Umbilical cord (tissue), 2 donors: Measurements from ENCODE around the gene RNF32. TPM values are rescaled to one million over a fixed set of nuclear protein-coding genes. Genes with fewer than 3 reads are reported as not detected.
"Not testable (repeated sequence)": the region's sequence is repeated elsewhere in the genome, so short reads cannot be mapped to it uniquely, and the experiment has no call there.

Source experiments
- DNase-seq: peaks from one replicate; pipeline ENCODE4 v3.0.0-alpha.2; 2015; ENCODE audit warnings: low spot score
- total RNA-seq: library from RNA; depleted of rRNA; stranded (reverse); fragments of >200 nt; gene quantifications from one replicate; pipeline ENCODE4 v1.2.3, GENCODE V29; 2014; ENCODE audit warnings: low replicate concordance; ENCODE audit not compliant: insufficient read depth

Gene RNF32
- total RNA-seq, 1 donor from 2014 or later, result not detected

- no peak for DNase-seq
Observed at GRCh38 chr7:156642306-156643045, 1.9 kb downstream of the RNF32 start.

GRCh38 chr7:156647330-156647729, 6.8 kb downstream of the RNF32 start:
- not testable (repeated sequence) for DNase-seq

- no peak for DNase-seq
Observed at GRCh38 chr7:156650042-156650441, 9.5 kb downstream of the RNF32 start.

GRCh38 chr7:156651474-156651873, 10.9 kb downstream of the RNF32 start:
- no peak for DNase-seq

DNA sequence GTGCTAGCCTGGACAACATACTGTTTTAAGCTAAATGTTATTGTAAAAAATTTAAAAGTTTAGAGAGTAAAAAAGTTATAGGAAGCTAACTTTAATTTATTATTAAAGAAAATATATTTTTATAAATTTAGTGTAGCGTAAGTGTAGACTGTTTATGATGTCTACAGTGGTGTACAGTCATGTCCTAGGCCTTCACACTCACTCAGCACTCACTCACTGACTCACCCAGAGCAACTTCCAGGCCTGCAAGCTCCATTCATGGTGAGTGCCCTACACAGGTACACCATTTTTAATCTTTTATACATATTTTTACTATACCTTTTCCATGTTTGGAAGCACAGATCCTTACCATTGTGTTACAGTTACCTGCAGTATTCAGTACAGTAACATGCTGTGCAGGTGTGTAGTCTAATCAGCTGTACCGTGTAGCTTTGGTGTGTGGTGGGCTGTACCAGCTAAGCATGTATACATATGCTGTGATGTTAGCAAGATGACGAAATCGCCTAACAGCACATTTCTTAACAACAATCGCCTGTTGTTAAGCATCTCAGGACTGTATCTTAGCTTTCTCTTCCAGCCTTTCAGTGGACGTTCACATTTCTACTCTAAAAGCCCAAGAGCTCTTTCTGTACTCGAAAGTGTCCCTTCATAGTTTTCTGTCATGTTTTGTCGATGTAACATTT, 12.5 kb downstream of the RNF32 start:
- no peak for DNase-seq

- DNase-seq, result no peak
Observed at GRCh38 chr7:156654511-156655234, 14.1 kb downstream of the RNF32 start.

- no peak for DNase-seq
Observed at GRCh38 chr7:156655251-156655650, 14.7 kb downstream of the RNF32 start.

GRCh38 chr7:156655983-156656382, 15.4 kb downstream of the RNF32 start:
- DNase-seq, result no peak

DNA sequence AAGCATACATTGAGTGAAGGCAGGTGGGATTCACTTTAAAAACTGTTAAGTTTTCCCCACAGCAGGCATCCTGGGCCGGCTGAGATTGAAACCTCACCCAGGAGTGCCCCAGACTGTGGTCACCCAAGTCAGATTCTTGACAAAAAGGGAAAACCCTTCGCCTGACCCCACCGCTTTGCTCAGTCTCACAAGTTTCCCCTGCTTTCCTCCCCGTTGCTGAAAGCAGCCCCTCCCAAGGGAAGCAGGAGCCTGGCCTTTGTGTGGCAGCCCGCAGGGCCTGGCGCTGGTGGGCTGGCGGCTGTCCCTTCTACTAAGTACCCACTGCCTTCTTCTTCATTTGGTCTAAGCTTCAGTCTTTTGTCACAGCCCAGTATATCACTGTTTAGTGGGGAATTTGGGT, 16.0 kb downstream of the RNF32 start:
- DNase-seq, result no peak

DNA sequence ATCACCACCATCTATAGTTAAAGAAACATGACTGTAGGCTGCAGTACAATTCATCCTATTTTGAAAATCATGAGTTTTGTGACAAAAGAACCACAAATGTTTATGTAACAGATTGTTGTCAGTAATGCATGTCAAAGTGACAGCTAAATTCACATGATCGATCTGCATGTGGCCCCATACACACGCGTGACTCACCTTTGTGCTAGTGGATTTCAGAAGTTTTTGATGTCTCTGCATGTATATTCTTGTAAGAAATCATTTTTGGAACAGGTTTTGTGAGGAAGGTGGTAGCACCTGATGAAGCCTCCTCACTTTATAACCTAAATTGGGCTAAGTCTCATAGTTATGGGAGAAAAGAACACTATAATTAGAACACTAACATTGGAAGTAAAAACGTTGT, 17.1 kb downstream of the RNF32 start:
- DNase-seq, result no peak

GRCh38 chr7:156659203-156659602, 18.6 kb downstream of the RNF32 start:
- DNase-seq, result no peak

- DNase-seq, result no peak
Observed at GRCh38 chr7:156659961-156660360, 19.4 kb downstream of the RNF32 start.

- DNase-seq, result no peak
Observed at GRCh38 chr7:156661637-156662036, 21.1 kb downstream of the RNF32 start.

DNA sequence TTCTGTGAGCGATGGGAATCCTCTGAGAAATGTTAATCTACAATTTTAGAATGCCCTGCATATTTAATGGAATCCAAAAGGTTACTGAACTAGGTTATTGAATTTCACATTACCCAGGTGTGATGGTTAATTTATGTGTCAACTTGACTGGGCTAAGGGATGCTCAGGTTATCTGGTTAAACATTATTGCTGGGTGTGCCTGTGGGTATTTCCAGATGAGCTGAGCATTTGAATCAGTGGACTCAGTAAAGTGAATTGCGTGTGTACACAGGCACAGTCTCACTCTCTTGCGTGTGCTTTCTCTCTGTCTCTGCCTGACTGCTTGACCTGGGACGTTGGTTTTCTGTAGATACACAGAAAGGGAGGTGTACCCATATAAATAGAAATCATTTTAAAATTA, 21.7 kb downstream of the RNF32 start:
- DNase-seq, result no peak

DNA sequence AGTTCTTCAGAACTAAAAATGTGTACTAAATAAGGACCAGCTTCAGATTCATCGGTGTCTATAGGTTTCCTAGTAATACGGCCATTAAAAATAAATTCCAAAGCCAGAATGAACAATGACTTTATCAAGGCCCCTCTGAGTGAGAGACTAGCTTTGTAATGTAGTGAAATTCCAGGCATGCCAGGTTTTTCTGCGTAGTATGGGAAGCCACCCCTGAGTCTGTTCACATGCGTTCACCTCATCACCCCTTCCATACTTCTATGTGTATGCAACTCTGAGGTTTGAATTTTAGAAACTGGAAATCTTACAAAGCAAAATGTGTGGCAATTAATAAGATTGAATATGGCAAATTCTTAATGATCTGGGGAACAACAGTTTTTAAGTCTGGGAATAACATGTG, 24.5 kb downstream of the RNF32 start:
- DNase-seq, result no peak

- DNase-seq, result no peak
Observed at GRCh38 chr7:156666368-156667109, 26.0 kb downstream of the RNF32 start.

DNA sequence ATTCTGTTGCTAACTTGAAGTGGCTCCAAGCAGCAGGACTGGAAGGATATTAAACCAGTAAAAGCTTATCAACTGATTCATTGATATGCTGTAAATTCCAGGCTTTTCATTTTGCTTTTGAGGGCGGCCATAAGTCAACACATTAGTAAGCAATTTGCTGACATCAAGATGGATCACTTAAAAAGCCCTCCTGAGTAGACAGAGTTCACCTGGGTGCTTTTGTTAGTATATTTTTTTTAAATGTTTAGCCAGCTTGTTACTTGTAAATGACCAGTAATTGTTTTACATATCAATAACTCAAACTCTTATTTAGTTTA, 26.5 kb downstream of the RNF32 start:
- DNase-seq, result no peak

DNA sequence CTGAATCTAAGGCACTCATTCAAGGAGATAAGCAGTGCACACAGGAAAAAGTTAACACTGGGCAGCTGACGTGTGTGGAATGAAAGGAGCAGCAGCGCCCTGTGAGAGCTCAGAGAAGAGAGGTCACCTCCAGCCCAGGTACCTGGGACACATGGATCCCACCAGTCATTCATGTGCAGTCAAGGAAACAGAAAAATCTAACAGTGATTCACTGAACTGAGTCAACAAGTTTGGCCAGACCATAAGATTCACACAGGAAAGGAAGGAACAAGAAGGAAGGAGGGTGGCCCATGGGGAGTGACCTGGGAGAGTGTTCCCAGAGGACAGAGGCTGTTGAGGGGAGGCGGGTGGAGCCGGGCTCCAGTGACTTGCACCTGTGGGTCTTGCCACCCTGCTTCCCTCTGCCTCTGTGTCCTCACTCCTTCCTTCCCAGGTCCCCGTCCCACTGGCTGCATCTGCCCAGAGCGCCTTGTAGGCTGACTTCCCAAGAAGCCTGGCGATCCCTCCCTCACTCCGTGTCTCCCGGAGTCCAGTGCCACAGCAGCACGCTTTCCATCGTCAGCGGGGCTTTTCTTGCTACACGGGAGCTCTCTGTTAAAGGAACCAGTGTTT, 27.7 kb downstream of the RNF32 start:
- no peak for DNase-seq

- no peak for DNase-seq
Observed at GRCh38 chr7:156669035-156669828, 28.7 kb downstream of the RNF32 start.

DNA sequence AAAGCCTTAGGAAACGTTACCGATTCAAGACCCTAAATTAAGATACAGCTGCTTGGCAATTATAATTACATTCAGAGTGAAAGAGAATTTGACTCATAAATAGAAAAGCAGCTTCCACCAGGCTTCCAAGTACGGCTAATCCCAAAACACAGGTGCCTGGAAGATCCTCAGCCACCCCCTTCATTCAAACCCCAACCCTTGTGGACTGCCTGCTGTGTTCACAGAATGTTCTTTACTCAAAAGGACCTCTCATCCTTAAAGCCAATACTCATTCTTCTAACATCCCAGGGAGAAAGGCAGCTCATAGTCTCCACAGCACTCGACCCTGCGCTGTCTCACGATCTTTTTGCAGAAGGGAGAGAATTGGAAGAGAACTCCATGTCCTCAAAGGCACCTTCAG, 32.9 kb downstream of the RNF32 start:
- DNase-seq, result no peak

GRCh38 chr7:156673902-156674301, 33.3 kb downstream of the RNF32 start:
- DNase-seq, result no peak
